H1 (cell line): Measurements from ENCODE around the gene TFDP1. TPM values are rescaled to one million over a fixed set of nuclear protein-coding genes. Genes with fewer than 3 reads are reported as not detected.

Experiments
- CTCF ChIA-PET: fragments of 300-600 bp; sonication (Branson Sonifier 250); formaldehyde crosslinking; loops from one replicate; lab custom pipeline; 2021; ENCODE audit not compliant: partially characterized antibody; lab: Charles Lee
- POLR2A ChIA-PET: fragments of 300-600 bp; sonication (Branson Sonifier 250); formaldehyde crosslinking; loops from one replicate; lab custom pipeline; 2021; ENCODE audit warnings: inconsistent platforms; ENCODE audit not compliant: partially characterized antibody; lab: Charles Lee
- DNase-seq, 2 experiments: peaks; one replicate each; pipeline versions ENCODE4 v3.0.0 to v3.0.0-alpha.2; 2010 to 2022; ENCODE audit warnings: low spot score in 2 of 2, low read depth in 1 of 2, mixed read lengths in 1 of 2
- FAIRE-seq: peaks from 2 replicates; lab custom pipeline; 2011; peaks lifted over from hg19 to GRCh38; lab: Jason Lieb, UNC
- H2AFZ ChIP-seq: 2 replicates; pipeline ENCODE4 v1.8.1; 2012; ENCODE audit warnings: low read length, inconsistent platforms
- H2AK5ac ChIP-seq: 2 replicates; pipeline ENCODE4 v1.6.1; 2013; ENCODE audit warnings: low read depth, low read length
- H2BK120ac ChIP-seq: replicated peaks from 2 replicates; pipeline ENCODE3; 2013; ENCODE audit warnings: low read depth, low read length, inconsistent platforms
- H2BK12ac ChIP-seq: 2 replicates; pipeline ENCODE4 v1.6.1; 2013; ENCODE audit warnings: low read depth, low read length
- H2BK15ac ChIP-seq: 2 replicates; pipeline ENCODE4 v1.6.1; 2013; ENCODE audit warnings: low read length
- H2BK20ac ChIP-seq: 2 replicates; pipeline ENCODE4 v1.6.1; 2013; ENCODE audit warnings: low read length
- H2BK5ac ChIP-seq: 2 replicates; pipeline ENCODE4 v1.6.1; 2013; ENCODE audit warnings: low read depth, low read length
- H3K14ac ChIP-seq: 2 replicates; pipeline ENCODE4 v1.6.1; 2013; ENCODE audit warnings: inconsistent platforms; ENCODE audit not compliant: insufficient read length
- H3K18ac ChIP-seq: 2 replicates; pipeline ENCODE4 v1.6.1; 2013; ENCODE audit warnings: low read length; ENCODE audit errors: extremely low read depth
- H3K23ac ChIP-seq: 2 replicates; pipeline ENCODE4 v1.6.1; 2013; ENCODE audit warnings: inconsistent platforms; ENCODE audit not compliant: insufficient read length
- H3K23me2 ChIP-seq: 2 replicates; pipeline ENCODE4 v1.6.1; 2013; ENCODE audit warnings: low read depth, low read length
- H3K27ac ChIP-seq: 2 replicates; pipeline ENCODE4 v1.6.1; 2011; ENCODE audit warnings: low read depth, low read length, inconsistent platforms
- H3K27me3 ChIP-seq, 4 experiments: replicated peaks in 1 of 4; 1 replicate in 1 of 4; 2 replicates in 3 of 4; pipeline versions ENCODE4 v1.6.1 to v1.8.1; 2011 to 2013; ENCODE audit warnings: low read length in 3 of 4, mild to moderate bottlenecking in 3 of 4, inconsistent platforms in 2 of 4, mixed read lengths in 2 of 4, moderate library complexity in 1 of 4; ENCODE audit not compliant: control insufficient read depth in 3 of 4, insufficient read depth in 3 of 4; ENCODE audit errors: extremely low read depth in 1 of 4
- H3K36me3 ChIP-seq, 4 experiments: 2 replicates each; pipeline versions ENCODE4 v1.6.1 to v1.8.1; 2011 to 2013; ENCODE audit warnings: mild to moderate bottlenecking in 4 of 4, low read length in 3 of 4, moderate library complexity in 2 of 4, control low read depth in 1 of 4, inconsistent platforms in 1 of 4; ENCODE audit not compliant: insufficient read depth in 4 of 4, control insufficient read depth in 2 of 4
- H3K4ac ChIP-seq: replicated peaks from 2 replicates; pipeline ENCODE3; 2013; ENCODE audit warnings: low read length, low read depth, mixed read lengths, inconsistent platforms; ENCODE audit not compliant: insufficient read length
- H3K4me1 ChIP-seq, 4 experiments: replicated peaks in 1 of 4; 1 replicate in 1 of 4; 2 replicates in 3 of 4; pipeline versions ENCODE4 v1.6.1 to v1.8.1; 2011 to 2013; ENCODE audit warnings: low read length in 3 of 4, inconsistent platforms in 2 of 4, mixed read lengths in 1 of 4; ENCODE audit not compliant: insufficient read depth in 4 of 4, control insufficient read depth in 3 of 4
- H3K4me2 ChIP-seq, 2 experiments: 2 replicates each; pipeline versions ENCODE4 v1.6.1 to v1.8.1; 2011 to 2013; ENCODE audit warnings: low read depth in 2 of 2, low read length in 2 of 2, control low read depth in 1 of 2, inconsistent platforms in 1 of 2, mild to moderate bottlenecking in 1 of 2; ENCODE audit not compliant: insufficient read depth in 1 of 2
- H3K4me3 ChIP-seq, 4 experiments: fragments of 200-600, 300-600 bp in 1 of 4; sonication (generic), shearing (Covaris generic), sonication (Bioruptor Twin) in 1 of 4; 2 replicates each; pipeline versions ENCODE4 v1.5.1 to v1.8.1; 2011 to 2016; ENCODE audit warnings: low read length in 4 of 4, low read depth in 3 of 4, control low read depth in 2 of 4, inconsistent platforms in 2 of 4, mild to moderate bottlenecking in 2 of 4, mixed read lengths in 1 of 4, moderate library complexity in 1 of 4; ENCODE audit not compliant: insufficient read depth in 2 of 4; ENCODE audit errors: extremely low read depth in 1 of 4
- H3K56ac ChIP-seq: replicated peaks from 2 replicates; pipeline ENCODE3; 2013; ENCODE audit warnings: low read depth, mild to moderate bottlenecking, mixed read lengths, low read length, inconsistent platforms; ENCODE audit not compliant: insufficient read length
- H3K79me1 ChIP-seq: 2 replicates; pipeline ENCODE4 v1.6.1; 2013; ENCODE audit warnings: low read depth, low read length, control low read depth
- H3K79me2 ChIP-seq, 2 experiments: 2 replicates each; pipeline versions ENCODE4 v1.6.1 to v1.8.1; 2012 to 2013; ENCODE audit warnings: low read length in 2 of 2, mild to moderate bottlenecking in 2 of 2, inconsistent platforms in 1 of 2; ENCODE audit not compliant: insufficient read depth in 2 of 2, control insufficient read depth in 1 of 2
- H3K9ac ChIP-seq, 4 experiments: replicated peaks in 1 of 4; 1 replicate in 1 of 4; 2 replicates in 3 of 4; pipeline versions ENCODE4 v1.6.1 to v1.8.1; 2011 to 2013; ENCODE audit warnings: low read depth in 3 of 4, low read length in 3 of 4, control low read depth in 2 of 4, mild to moderate bottlenecking in 2 of 4, moderate library complexity in 2 of 4, inconsistent platforms in 1 of 4; ENCODE audit errors: extremely low read depth in 1 of 4
- H3K9me3 ChIP-seq, 2 experiments: 2 replicates each; pipeline versions ENCODE4 v1.6.1 to v1.8.1; 2012 to 2013; ENCODE audit warnings: mild to moderate bottlenecking in 2 of 2, moderate library complexity in 2 of 2, control low read depth in 1 of 2, inconsistent platforms in 1 of 2, low read depth in 1 of 2, low read length in 1 of 2, mixed read lengths in 1 of 2; ENCODE audit not compliant: insufficient read depth in 2 of 2
- H4K20me1 ChIP-seq, 2 experiments: replicated peaks in 1 of 2; 2 replicates each; pipeline versions ENCODE3 to v1.8.1; 2011 to 2013; ENCODE audit warnings: inconsistent platforms in 2 of 2, low read length in 2 of 2, mild to moderate bottlenecking in 1 of 2; ENCODE audit not compliant: insufficient read depth in 2 of 2, control insufficient read depth in 1 of 2
- H4K5ac ChIP-seq: 2 replicates; pipeline ENCODE4 v1.6.1; 2013; ENCODE audit warnings: low read length, low read depth, mixed read lengths, inconsistent platforms; ENCODE audit not compliant: insufficient read length
- H4K8ac ChIP-seq: 2 replicates; pipeline ENCODE4 v1.8.0; 2013; ENCODE audit warnings: mild to moderate bottlenecking, moderate library complexity, low read length, inconsistent platforms; ENCODE audit not compliant: insufficient read depth; ENCODE audit errors: extremely low read depth
- H4K91ac ChIP-seq: replicated peaks from 2 replicates; pipeline ENCODE3; 2013; ENCODE audit warnings: low read length, mixed read lengths, inconsistent platforms; ENCODE audit not compliant: insufficient read length
- ASH2L ChIP-seq: fragments of 200-600, 300-600 bp; sonication (generic); IDR thresholded peaks from one replicate; pipeline ENCODE4 v1.7.1; 2017; ENCODE audit warnings: low read length
- CBX8 ChIP-seq: fragments of 300-800, 300-1000 bp; sonication (generic); IDR thresholded peaks from 2 replicates; pipeline ENCODE4 v1.7.1; 2016; ENCODE audit warnings: low read depth, low read length, borderline replicate concordance
- EZH2 ChIP-seq: fragments of 200-600 bp; sonication (generic); IDR thresholded peaks from 2 replicates; pipeline ENCODE4 v1.7.1; 2012; ENCODE audit warnings: low read depth, mild to moderate bottlenecking, moderate library complexity, low read length, inconsistent platforms; ENCODE audit not compliant: severe bottlenecking
- HDAC6 ChIP-seq: IDR thresholded peaks from one replicate; pipeline ENCODE4 v1.7.1; 2012; ENCODE audit warnings: low read depth, mild to moderate bottlenecking, inconsistent platforms, low read length, moderate library complexity
- JUN ChIP-seq: IDR thresholded peaks from 2 replicates; pipeline ENCODE4 v1.6.1; 2011; ENCODE audit warnings: low read depth, mild to moderate bottlenecking, improper control_type of control experiment, low read length
- JUND ChIP-seq: IDR thresholded peaks from 2 replicates; pipeline ENCODE4 v1.6.1; 2011; ENCODE audit warnings: mild to moderate bottlenecking, improper control_type of control experiment, low read length
- PHF8 ChIP-seq: fragments of 200-600 bp; sonication (generic); conservative IDR thresholded peaks from 2 replicates; pipeline ENCODE4 v1.7.1; 2012; ENCODE audit warnings: low read depth, mild to moderate bottlenecking, inconsistent platforms, low read length, moderate library complexity
- POLR2AphosphoS5 ChIP-seq: IDR thresholded peaks from 2 replicates; pipeline ENCODE4 v1.6.1; 2011; ENCODE audit warnings: low read depth, low read length
- SAP30 ChIP-seq: fragments of 300-600 bp; sonication (generic); IDR thresholded peaks from 2 replicates; pipeline ENCODE4 v1.7.1; 2012; ENCODE audit warnings: low read length, moderate library complexity, mild to moderate bottlenecking, inconsistent platforms; ENCODE audit not compliant: insufficient read depth, insufficient replicate concordance
- SRF ChIP-seq: IDR thresholded peaks from 2 replicates; pipeline ENCODE4 v1.6.1; 2011; ENCODE audit warnings: mild to moderate bottlenecking, low read depth, low read length, moderate library complexity
- TAF1 ChIP-seq: IDR thresholded peaks from 2 replicates; pipeline ENCODE4 v1.6.1; 2011; ENCODE audit warnings: mild to moderate bottlenecking, low read depth, low read length
- WGBS, 2 experiments: shearing (Covaris generic) in 1 of 2; methylation state at CpG; one replicate each; pipeline versions ENCODE4 v1.1.6 to v1.1.7; 2013 to 2015; ENCODE audit warnings: low lambda C conversion rate in 2 of 2, mixed read lengths in 2 of 2, inconsistent platforms in 1 of 2, low coverage in 1 of 2, missing lambda C conversion rate in 1 of 2; ENCODE audit not compliant: insufficient replicate concordance in 2 of 2, insufficient coverage in 1 of 2, insufficient read length in 1 of 2; ENCODE audit errors: extremely low coverage in 1 of 2, missing lambda C conversion rate in 1 of 2; 5-methylcytosine and 5-hydroxymethylcytosine counted together
- polyA plus RNA-seq, 7 experiments: library from polyadenylated mRNA; depleted of rRNA in 3 of 7; stranded (reverse) in 5 of 7; unstranded in 2 of 7; fragments of >200 nt in 5 of 7; fragments of 200-250 nt in 2 of 7; gene quantifications; 1 replicate in 5 of 7; 2 replicates in 1 of 7; 4 replicates in 1 of 7; pipeline versions ENCODE4 v1.2.1 to v1.2.3, GENCODE V29; 2011 to 2013; ENCODE audit warnings: missing spikeins in 2 of 7, mixed read lengths in 2 of 7
- total RNA-seq: library from RNA; stranded (reverse); fragmentation: NEBNext Ultra II Directional; extraction: Animal tissue kit (Norgen Biotek cat#: 25700); gene quantifications from 2 replicates; pipeline ENCODE4 v1.2.1, GENCODE V29; 2021

The TFDP1 gene
- total and polyA plus RNA-seq, 2 of the 8 experiments (the other 6 are each of a cell fraction or from before 2014, with no cell fraction given), result 43.6 to 81.9 TPM

GRCh38 chr13:113605461-113605860 is 20.9 kb downstream of the TFDP1 start:
- Histone ChIP-seq H3K18ac (no peak overlapping the region), H3K56ac (no peak overlapping the region), H3K79me1 (peaks cover 33% of the 10 kb centered on the region), H3K4me1 (peaks cover 0 to 6% (median 2%) of the 10 kb centered on the region in 4 experiments; a peak in 4 of 7 replicates), H2BK120ac (no peak overlapping the region), H4K20me1 (peaks cover 11 to 21% of the 10 kb centered on the region in 2 experiments), H3K9me3 (no peaks in the 10 kb centered on the region), H2AK5ac (no peak overlapping the region), H3K4ac (no peak overlapping the region), H3K23ac (no peak overlapping the region), H4K8ac (no peak overlapping the region; the same call in 1 of the 2 replicates), H4K5ac (no peak overlapping the region), H3K36me3 (peaks cover 0 to 1% (median 0%) of the 10 kb centered on the region in 4 experiments; a peak in 2 of 8 replicates), H2AFZ (no peak overlapping the region), H3K27me3 (no peaks in the 10 kb centered on the region), H3K9ac (no peak overlapping the region), H2BK12ac (0 out of 2 replicates have a peak overlapping the region, but pooled peaks have one; percentile 9), H2BK15ac (no peak overlapping the region), H3K14ac (no peak overlapping the region), H2BK20ac (no peak overlapping the region), H3K23me2 (peaks cover 2% of the 10 kb centered on the region; the same call in 1 of the 2 replicates), H3K4me3 (no peak overlapping the region), H2BK5ac (no peak overlapping the region), H3K79me2 (peaks cover 6 to 92% of the 10 kb centered on the region in 2 experiments; a peak in 3 of 4 replicates), H3K4me2 (no peak overlapping the region), H4K91ac (no peak overlapping the region), H3K27ac (no peak overlapping the region)
- 96% methylated on average over 6 of the region's 8 CpGs; no CpG with 5 or more reads in 1 of the 2 experiments for WGBS, 2 experiments
- DNase-seq, result no peak
- no peak for TF ChIP-seq TAF1
- TF ChIP-seq HDAC6, result no peak
- TF ChIP-seq JUND, result no peak
- no peak for TF ChIP-seq CBX8
- no peak for TF ChIP-seq ASH2L
- TF ChIP-seq SRF, result no peak
- no peak for TF ChIP-seq JUN
- no peak for TF ChIP-seq EZH2
- no peak for TF ChIP-seq POLR2AphosphoS5
- TF ChIP-seq SAP30, result no peak
- no peak for TF ChIP-seq PHF8
- FAIRE-seq, result no peak
- POLR2A ChIA-PET, result no interaction called here
- CTCF ChIA-PET, result no interaction called here
